Upper lobe of right lung (tissue), 1 donor: Measurements from ENCODE around the gene MANEAL. TPM values are rescaled to one million over a fixed set of nuclear protein-coding genes. Genes with fewer than 3 reads are reported as not detected.

ENCODE experiments used
- ATAC-seq: fragments of 200-7000 bp; cut with Tn5 transposase; one replicate; pipeline ENCODE4 v1.9.1; 2020; ENCODE audit warnings: mild to moderate bottlenecking, moderate library complexity
- DNase-seq: peaks from one replicate; pipeline ENCODE4 v3.0.0-alpha.2; 2020
- H3K27ac ChIP-seq: fragments of 200-600 bp; one replicate; pipeline ENCODE4 v1.8.0; 2022
- H3K27me3 ChIP-seq: fragments of 200-600 bp; one replicate; pipeline ENCODE4 v1.8.0; 2022; ENCODE audit warnings: mild to moderate bottlenecking
- H3K36me3 ChIP-seq: fragments of 200-600 bp; one replicate; pipeline ENCODE4 v1.8.0; 2022
- H3K4me1 ChIP-seq: fragments of 200-600 bp; one replicate; pipeline ENCODE4 v1.8.0; 2022
- H3K4me3 ChIP-seq: fragments of 200-600 bp; one replicate; pipeline ENCODE4 v1.8.0; 2022; ENCODE audit warnings: mild to moderate bottlenecking
- H3K9me3 ChIP-seq: fragments of 200-600 bp; one replicate; pipeline ENCODE4 v1.8.0; 2022
- intact Hi-C: fragments of 100-400 bp; cut with DNase I; formaldehyde crosslinking; loops from one replicate; pipeline ENCODE4 v1.11.0; 2022
- total RNA-seq: library from RNA; stranded (reverse); fragmentation: NEBNext Ultra II Directional; extraction: Animal tissue kit (Norgen Biotek cat#: 25700); gene quantifications from one replicate; pipeline ENCODE4 v1.2.1, GENCODE V29; 2021
- TF ChIP-seq, protein P1 (sequence below): fragments of 200-600 bp; IDR thresholded peaks from one replicate; pipeline ENCODE4 v1.8.0; 2022; ENCODE audit warnings: antibody characterized with exemption
- donor health status: DM: no; HTN: yes; CAD: no; lungs with severe emphysema.

The MANEAL gene
- total RNA-seq, 1 donor from 2014 or later = 6.9 TPM

DNA sequence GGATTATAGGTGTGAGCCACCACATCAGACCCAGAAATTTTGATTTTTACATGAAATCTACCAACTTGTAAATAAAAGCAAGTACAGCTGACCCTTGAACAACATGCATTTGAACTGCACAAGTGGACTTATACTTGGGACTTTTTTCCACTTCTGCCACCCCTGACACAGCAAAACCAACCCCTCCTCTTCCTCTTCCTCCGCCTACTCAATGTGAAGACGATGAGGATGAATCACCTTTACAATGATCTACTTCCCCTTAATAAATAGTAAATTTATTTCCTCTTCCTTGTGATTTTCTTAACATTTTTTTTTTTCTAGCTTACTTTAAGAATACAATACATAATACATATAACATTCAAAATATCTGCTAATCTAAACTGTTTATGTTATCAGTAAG lies 31.9 kb downstream of the MANEAL start:
- Histone ChIP-seq H3K4me1 (no peaks in the 10 kb centered on the region), H3K4me3 (no peak overlapping the region), H3K27me3 (no peaks in the 10 kb centered on the region), H3K27ac (no peak overlapping the region), H3K36me3 (peaks cover 57% of the 10 kb centered on the region), H3K9me3 (no peaks in the 10 kb centered on the region)
- intact Hi-C loops = no loop called here
- TF ChIP-seq, protein P1, sequence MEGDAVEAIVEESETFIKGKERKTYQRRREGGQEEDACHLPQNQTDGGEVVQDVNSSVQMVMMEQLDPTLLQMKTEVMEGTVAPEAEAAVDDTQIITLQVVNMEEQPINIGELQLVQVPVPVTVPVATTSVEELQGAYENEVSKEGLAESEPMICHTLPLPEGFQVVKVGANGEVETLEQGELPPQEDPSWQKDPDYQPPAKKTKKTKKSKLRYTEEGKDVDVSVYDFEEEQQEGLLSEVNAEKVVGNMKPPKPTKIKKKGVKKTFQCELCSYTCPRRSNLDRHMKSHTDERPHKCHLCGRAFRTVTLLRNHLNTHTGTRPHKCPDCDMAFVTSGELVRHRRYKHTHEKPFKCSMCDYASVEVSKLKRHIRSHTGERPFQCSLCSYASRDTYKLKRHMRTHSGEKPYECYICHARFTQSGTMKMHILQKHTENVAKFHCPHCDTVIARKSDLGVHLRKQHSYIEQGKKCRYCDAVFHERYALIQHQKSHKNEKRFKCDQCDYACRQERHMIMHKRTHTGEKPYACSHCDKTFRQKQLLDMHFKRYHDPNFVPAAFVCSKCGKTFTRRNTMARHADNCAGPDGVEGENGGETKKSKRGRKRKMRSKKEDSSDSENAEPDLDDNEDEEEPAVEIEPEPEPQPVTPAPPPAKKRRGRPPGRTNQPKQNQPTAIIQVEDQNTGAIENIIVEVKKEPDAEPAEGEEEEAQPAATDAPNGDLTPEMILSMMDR = no peak
- DNase-seq (no peak), ATAC-seq (peak; percentile 58)

DNA sequence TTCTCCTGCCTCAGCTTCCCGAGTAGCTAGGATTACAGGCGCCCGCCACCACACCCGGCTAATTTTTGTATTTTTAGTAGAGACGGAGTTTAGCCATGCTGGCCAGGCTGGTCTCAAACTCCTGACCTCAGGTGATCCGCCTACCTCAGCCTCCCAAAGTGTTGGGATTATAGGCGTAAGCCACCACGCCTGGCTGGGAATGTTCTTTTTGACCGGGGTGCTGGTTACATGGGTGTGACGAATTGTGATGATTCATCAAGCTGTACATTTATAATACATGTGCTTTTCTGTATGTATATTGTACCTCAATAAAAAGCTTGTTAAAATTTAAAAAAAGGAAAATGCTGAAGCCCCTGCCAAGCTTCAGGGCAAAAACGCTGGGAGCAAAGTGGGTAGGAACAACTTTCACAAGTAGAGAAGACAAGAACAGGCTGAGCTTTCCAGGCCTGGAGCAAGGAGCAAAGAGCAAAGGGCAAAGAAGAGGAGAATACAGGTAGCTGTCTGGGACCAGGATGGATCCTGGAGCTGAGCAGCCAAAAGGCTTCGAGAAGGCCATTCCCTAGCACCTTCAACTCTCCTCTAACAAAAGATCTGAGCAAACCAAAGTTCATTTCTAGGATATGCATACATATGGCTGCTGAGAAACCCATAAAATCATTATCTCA lies 34.9 kb downstream of the MANEAL start:
- TF ChIP-seq, protein P1 = no peak
- Histone ChIP-seq H3K9me3 (no peaks in the 10 kb centered on the region), H3K4me1 (no peaks in the 10 kb centered on the region), H3K36me3 (peaks cover 57% of the 10 kb centered on the region), H3K27me3 (no peaks in the 10 kb centered on the region), H3K27ac (no peak overlapping the region), H3K4me3 (no peak overlapping the region)
- intact Hi-C loops = no loop called here
- no peak for DNase-seq
- no peak for ATAC-seq

DNA sequence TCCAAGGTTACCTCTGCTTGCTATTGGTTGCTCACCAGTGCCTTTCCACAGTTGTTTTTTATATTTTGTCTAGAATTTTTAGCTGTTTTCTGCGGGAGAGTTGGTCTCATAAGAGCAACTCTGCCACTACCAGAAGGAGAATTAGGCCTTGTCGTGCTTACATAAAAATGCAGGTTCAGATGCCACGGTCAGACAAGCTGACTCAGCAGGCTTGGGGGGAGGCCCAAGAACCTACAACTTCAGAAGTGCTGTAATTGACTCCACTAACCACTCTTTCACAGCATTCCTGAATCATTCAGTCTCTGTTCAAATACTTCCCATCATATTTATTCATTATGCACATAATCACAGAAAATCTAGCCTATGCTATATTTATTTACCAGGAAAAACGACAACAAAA lies 37.5 kb downstream of the MANEAL start:
- TF ChIP-seq, protein P1 = no peak
- no peaks in the 10 kb centered on the region for H3K27me3 ChIP-seq
- DNase-seq (no peak), ATAC-seq (no peak)
- no peak overlapping the region for H3K27ac ChIP-seq
- intact Hi-C loops = no loop called here
- H3K4me3 ChIP-seq = no peak overlapping the region
- no peaks in the 10 kb centered on the region for H3K4me1 ChIP-seq
- H3K9me3 ChIP-seq = no peaks in the 10 kb centered on the region
- peaks cover 75% of the 10 kb centered on the region for H3K36me3 ChIP-seq

DNA sequence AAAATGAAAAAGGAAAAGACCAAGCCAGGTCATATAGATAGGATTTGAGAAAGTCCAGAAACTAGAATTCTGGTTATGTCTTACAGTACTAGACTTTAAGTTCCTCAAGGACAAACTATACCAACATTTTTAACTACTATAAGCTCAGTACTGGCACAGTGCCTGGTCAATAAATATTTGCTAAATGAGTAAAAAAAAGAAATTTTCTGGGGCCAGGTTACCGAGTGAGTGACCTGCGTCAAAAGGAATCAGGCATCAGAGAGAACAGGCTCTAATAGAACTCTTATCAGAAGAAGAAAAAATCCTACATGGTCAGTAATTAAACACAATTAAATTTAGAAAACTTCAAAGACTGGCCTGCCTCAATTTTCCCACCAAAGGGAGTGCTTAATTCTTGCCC lies 38.2 kb downstream of the MANEAL start:
- intact Hi-C loops = no loop called here
- no peaks in the 10 kb centered on the region for H3K9me3 ChIP-seq
- TF ChIP-seq, protein P1 = no peak
- peaks cover 82% of the 10 kb centered on the region for H3K36me3 ChIP-seq
- H3K4me1 ChIP-seq = no peaks in the 10 kb centered on the region
- DNase-seq (no peak), ATAC-seq (no peak)
- no peaks in the 10 kb centered on the region for H3K27me3 ChIP-seq
- no peak overlapping the region for H3K4me3 ChIP-seq
- no peak overlapping the region for H3K27ac ChIP-seq

DNA sequence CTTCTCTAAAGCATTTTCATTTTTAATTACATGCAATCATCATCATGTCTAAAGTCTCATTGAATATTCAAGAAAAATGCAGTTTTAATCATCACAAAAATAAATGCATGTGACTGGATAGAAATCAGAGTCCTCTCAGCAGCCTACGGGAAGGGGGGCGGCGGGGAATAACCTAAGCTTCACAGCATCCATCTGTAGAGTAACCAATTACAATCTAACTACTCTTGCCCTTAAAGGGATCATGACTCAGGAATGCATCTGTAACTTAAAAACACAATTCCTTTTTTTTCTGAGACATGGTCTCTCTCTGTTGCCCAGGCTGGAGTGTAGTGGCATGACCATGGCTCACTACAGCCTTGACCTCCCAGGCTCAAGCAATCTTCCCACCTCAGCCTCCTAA lies 43.1 kb downstream of the MANEAL start:
- Histone ChIP-seq H3K9me3 (no peaks in the 10 kb centered on the region), H3K4me3 (no peak overlapping the region), H3K27me3 (no peaks in the 10 kb centered on the region), H3K27ac (no peak overlapping the region), H3K36me3 (peaks cover 85% of the 10 kb centered on the region), H3K4me1 (no peaks in the 10 kb centered on the region)
- intact Hi-C loops = no loop called here
- TF ChIP-seq, protein P1 = no peak
- DNase-seq (no peak), ATAC-seq (no peak)

DNA sequence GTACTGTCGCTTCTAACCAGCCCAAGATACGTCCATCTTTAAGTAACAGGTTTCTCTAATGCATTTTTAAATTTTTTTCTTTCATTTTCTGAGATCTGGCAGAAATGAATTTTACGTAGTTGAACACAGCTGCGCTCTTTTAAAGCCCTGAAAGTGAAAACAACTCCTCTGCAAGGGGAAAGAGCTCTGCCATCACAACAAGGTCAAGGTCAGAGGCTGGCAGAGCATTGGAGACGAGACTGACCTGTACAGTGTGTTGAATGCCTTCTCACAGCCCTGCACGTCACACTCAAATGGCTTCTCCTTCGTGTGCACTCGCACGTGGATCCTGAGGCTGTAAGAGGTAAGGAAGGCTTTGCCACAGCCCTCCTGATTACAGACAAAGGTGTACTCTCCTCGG lies 46.0 kb downstream of the MANEAL start:
- DNase-seq = no peak
- Histone ChIP-seq H3K4me1 (peaks cover 7% of the 10 kb centered on the region), H3K27me3 (no peaks in the 10 kb centered on the region), H3K36me3 (peaks cover 56% of the 10 kb centered on the region), H3K9me3 (no peaks in the 10 kb centered on the region), H3K4me3 (no peak overlapping the region), H3K27ac (no peak overlapping the region)
- ATAC-seq = no peak
- TF ChIP-seq, protein P1 = no peak
- intact Hi-C loops = no loop called here
